Nephron progenitor cell (in vitro differentiated cells): ENCODE measurements around the gene PAPPA2.

Experiments
- DNase-seq: peaks from one replicate; pipeline ENCODE4 v3.0.0; 2021
- H3K27ac Mint-ChIP-seq: 2 replicates; pipeline ENCODE4 v1.8.0; 2021; ENCODE audit warnings: mild to moderate bottlenecking, moderate library complexity, mixed read lengths
- H3K27me3 Mint-ChIP-seq: 2 replicates; pipeline ENCODE4 v1.8.0; 2021; ENCODE audit warnings: mild to moderate bottlenecking, low read depth, mixed read lengths; ENCODE audit not compliant: poor library complexity
- H3K36me3 Mint-ChIP-seq: 2 replicates; pipeline ENCODE4 v1.8.0; 2021; ENCODE audit warnings: low read depth, mixed read lengths
- H3K4me1 Mint-ChIP-seq: 2 replicates; pipeline ENCODE4 v1.8.0; 2021; ENCODE audit warnings: mixed read lengths
- H3K4me3 Mint-ChIP-seq: 2 replicates; pipeline ENCODE4 v1.8.0; 2021; ENCODE audit warnings: mild to moderate bottlenecking, moderate library complexity, mixed read lengths
- H3K9me3 Mint-ChIP-seq: 2 replicates; pipeline ENCODE4 v1.8.0; 2021; ENCODE audit warnings: mild to moderate bottlenecking, moderate library complexity, mixed read lengths
- TF ChIP-seq, protein P1 (sequence below): fragments of 200-600 bp; sonication (generic); IDR thresholded peaks from 2 replicates; pipeline ENCODE4 v1.5.0; 2021; ENCODE audit warnings: antibody characterized with exemption

The PAPPA2 gene

DNA sequence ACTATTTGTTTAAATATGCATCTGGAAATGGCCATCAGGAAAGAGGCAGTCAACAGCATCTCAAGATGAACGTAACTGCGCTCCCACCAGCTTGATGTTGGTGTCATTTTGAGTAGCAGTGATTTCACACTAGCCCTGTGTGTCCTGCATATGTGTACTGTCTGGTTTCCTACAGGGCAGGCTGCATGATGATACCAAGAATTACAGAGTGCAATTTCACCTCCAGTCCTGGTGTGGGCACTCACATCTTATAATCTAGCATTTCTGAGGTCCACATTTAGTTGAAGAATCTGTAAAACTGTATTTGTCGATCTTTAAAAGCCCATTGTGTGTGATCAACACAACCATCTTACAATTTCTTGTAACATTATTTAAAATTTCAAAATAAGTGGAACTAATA is 336.4 kb downstream of the PAPPA2 start:
- Mint-ChIP-seq H3K27me3 (no peaks in the 10 kb centered on the region), H3K36me3 (no peaks in the 10 kb centered on the region), H3K27ac (no peak overlapping the region), H3K9me3 (no peaks in the 10 kb centered on the region), H3K4me1 (peaks cover 45% of the 10 kb centered on the region), H3K4me3 (no peak overlapping the region)
- DNase-seq: no peak
- TF ChIP-seq, protein P1, sequence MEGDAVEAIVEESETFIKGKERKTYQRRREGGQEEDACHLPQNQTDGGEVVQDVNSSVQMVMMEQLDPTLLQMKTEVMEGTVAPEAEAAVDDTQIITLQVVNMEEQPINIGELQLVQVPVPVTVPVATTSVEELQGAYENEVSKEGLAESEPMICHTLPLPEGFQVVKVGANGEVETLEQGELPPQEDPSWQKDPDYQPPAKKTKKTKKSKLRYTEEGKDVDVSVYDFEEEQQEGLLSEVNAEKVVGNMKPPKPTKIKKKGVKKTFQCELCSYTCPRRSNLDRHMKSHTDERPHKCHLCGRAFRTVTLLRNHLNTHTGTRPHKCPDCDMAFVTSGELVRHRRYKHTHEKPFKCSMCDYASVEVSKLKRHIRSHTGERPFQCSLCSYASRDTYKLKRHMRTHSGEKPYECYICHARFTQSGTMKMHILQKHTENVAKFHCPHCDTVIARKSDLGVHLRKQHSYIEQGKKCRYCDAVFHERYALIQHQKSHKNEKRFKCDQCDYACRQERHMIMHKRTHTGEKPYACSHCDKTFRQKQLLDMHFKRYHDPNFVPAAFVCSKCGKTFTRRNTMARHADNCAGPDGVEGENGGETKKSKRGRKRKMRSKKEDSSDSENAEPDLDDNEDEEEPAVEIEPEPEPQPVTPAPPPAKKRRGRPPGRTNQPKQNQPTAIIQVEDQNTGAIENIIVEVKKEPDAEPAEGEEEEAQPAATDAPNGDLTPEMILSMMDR: no peak

DNA sequence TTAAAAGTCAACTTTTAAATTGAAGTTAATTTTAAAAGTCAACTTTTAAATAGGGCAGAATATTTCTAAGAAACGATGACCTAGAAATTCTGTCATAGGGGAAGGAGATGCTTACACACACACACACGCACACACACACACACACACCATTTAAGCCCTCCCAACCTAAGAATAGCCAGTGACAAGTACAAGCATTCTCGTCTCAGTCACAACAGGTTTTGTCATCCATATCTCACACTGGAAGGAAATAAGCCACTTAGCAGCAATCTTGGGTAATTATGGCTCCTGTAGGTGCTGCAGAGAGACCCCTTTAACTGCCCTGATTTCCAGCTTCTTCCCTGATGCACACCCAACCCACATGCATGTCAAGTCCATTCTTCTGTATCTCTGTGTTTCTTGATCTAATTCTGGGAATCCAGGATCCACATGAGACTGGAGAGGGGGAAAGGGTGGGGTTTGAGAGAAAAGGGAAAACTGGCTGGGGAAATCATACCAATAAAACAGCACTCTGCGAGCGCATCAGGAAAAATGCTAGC is 338.1 kb downstream of the PAPPA2 start:
- no peak for DNase-seq
- Mint-ChIP-seq H3K36me3 (no peaks in the 10 kb centered on the region), H3K27me3 (no peaks in the 10 kb centered on the region), H3K4me1 (peaks cover 41% of the 10 kb centered on the region), H3K4me3 (no peak overlapping the region), H3K27ac (no peak overlapping the region), H3K9me3 (no peaks in the 10 kb centered on the region)
- TF ChIP-seq, protein P1: no peak

DNA sequence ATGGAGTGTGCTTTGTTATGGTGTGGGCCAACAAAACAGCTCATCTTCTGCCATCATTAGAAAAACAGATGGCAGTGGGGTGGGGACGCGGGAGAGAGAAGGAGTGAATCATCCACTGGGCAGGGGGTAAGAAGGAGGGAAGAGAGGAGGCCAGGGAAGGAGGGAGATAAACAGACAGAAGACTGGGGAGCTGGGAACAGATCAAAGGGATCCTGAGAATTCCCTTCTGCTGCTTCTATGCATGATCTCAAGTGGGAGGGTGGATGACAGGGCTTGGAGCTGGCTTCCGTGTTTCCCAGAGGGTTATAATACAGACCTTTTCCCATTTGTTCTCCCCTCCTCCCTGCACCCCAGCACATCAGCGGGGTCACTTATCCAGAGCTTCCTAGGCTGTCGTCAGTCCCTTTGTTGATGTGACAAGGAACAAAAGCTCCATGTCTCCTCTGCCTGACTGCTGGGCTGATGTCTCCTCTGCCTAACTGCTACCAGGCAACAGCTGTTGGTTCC is 338.6 kb downstream of the PAPPA2 start:
- H3K4me1 Mint-ChIP-seq: peaks cover 38% of the 10 kb centered on the region
- no peaks in the 10 kb centered on the region for H3K36me3 Mint-ChIP-seq
- peak overlapping the region; percentile 64 for H3K27ac Mint-ChIP-seq
- TF ChIP-seq, protein P1: no peak
- DNase-seq: peak; percentile 3
- no peaks in the 10 kb centered on the region for H3K27me3 Mint-ChIP-seq
- peak overlapping the region; percentile 6 for H3K4me3 Mint-ChIP-seq
- no peaks in the 10 kb centered on the region for H3K9me3 Mint-ChIP-seq

DNA sequence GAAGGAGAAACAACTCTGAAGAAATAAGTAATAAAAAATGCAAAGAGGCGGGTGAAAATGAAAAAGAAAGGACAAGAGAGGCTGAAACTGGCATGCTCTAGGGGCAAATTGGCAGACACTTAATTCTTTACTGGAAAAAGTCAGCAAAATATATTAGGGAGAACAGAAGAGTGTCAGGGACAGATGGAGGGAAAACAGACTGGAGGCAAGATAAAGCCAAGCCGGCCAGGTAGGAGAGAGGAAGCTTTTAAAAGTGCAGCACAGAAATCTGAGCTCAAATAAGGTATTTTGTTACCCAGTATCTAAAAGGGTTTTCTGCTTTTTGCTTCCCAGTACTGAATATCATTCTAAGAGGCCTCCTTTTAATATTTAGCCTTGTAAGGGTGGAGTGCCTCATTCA is 339.3 kb downstream of the PAPPA2 start:
- peak overlapping the region; percentile 20 for H3K27ac Mint-ChIP-seq
- H3K36me3 Mint-ChIP-seq: no peaks in the 10 kb centered on the region
- no peak for DNase-seq
- no peak overlapping the region for H3K4me3 Mint-ChIP-seq
- no peaks in the 10 kb centered on the region for H3K27me3 Mint-ChIP-seq
- peaks cover 38% of the 10 kb centered on the region for H3K4me1 Mint-ChIP-seq
- TF ChIP-seq, protein P1: no peak
- H3K9me3 Mint-ChIP-seq: no peaks in the 10 kb centered on the region

DNA sequence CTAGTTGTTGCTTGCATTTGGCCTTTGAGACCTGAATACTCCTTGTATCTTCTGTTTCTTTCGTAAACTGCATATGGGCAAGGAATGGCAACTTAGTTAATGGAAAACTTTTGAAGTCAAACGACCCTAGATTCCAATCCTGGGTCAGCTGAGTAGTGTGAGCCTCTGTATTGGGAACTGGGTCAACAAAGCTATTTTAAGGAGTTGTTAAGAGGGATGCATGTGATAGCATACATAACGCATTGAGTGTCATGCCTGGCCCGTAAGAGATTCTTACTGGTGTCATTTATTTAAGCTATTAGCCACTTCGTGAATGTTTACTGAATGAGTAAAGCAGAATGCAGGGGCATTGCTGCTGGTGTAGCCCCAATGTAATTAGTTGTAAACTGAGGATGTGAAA is 340.1 kb downstream of the PAPPA2 start:
- TF ChIP-seq, protein P1: no peak
- Mint-ChIP-seq H3K9me3 (no peaks in the 10 kb centered on the region), H3K4me1 (peaks cover 38% of the 10 kb centered on the region), H3K36me3 (no peaks in the 10 kb centered on the region), H3K27ac (no peak overlapping the region), H3K4me3 (no peak overlapping the region), H3K27me3 (no peaks in the 10 kb centered on the region)
- DNase-seq: no peak

DNA sequence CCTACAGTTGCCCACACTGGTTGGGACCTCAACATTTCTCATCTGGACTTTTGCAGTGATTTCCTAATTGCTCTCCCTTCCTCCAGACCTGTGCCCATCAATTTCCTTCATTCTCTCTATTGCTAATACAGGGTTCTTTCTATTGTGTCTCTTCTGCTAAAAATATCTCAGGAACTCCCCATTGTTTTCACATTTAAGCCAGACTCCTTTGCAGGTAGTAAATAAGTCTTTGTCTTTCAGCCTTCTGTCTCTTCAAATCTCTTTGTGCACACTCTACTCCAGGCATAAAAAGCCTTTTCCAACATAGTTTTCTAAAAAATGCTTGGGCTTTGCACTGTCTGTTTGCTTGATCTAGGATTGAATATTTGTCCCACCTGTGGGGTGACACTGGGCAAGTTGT is 340.6 kb downstream of the PAPPA2 start:
- Mint-ChIP-seq H3K27me3 (no peaks in the 10 kb centered on the region), H3K27ac (no peak overlapping the region), H3K36me3 (no peaks in the 10 kb centered on the region), H3K4me1 (peaks cover 38% of the 10 kb centered on the region), H3K9me3 (no peaks in the 10 kb centered on the region), H3K4me3 (no peak overlapping the region)
- TF ChIP-seq, protein P1: no peak
- no peak for DNase-seq
